ENCODE results near the gene SH3PXD2A. TPM values are rescaled to one million over a fixed set of nuclear protein-coding genes. Genes with fewer than 3 reads are reported as not detected.

Gene SH3PXD2A
- total RNA-seq, 2 experiments from 2014 or later, result 16.5 to 17.9 TPM

DNA sequence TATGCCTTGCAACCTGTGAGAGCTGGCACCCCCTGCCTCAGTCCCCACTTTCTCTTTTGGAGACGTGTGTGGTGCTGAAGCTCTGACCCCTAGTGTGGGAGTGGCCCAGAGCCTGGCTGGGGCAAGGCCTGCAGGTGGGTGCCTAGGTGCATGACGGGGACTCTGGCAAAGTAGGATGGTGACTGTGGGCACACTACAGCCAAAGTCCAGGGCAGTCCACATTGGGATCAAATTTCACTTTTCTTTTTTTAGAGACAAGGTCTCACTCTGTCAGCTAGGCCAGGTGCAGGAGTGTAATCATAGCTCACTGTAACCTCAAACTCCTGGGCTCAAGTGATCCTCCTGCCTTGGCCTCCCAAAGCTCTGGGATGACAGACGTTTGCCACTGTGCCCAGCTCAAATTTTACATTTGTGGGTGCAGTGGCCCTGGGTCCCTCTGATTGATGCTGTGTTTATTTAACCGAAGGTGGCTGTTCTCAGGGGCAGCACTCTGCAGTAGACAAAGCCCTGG, 309.6 kb downstream of the SH3PXD2A start:
- Mint-ChIP-seq H3K36me3 (ENCODE audit: low read depth) (no peaks in the 10 kb centered on the region), H3K9me3 (no peaks in the 10 kb centered on the region), H3K4me1 (peaks cover 11% of the 10 kb centered on the region), H3K4me3 (no peak overlapping the region), H3K27ac (no peak overlapping the region), H3K27me3 (peaks cover 13% of the 10 kb centered on the region)
- DNase-seq, result no peak
- POLR2A ChIA-PET, result interaction anchor here (1.3 kb wide), 1 partner anchor 13 kb away, joined by 3 read pairs; no protein-coding TSS in a partner anchor
- CTCF ChIA-PET, result interaction anchor here (1.1 to 1.5 kb wide), 2 partner anchors 18 to 141 kb away, joined by 3 read pairs; no protein-coding TSS in a partner anchor

DNA sequence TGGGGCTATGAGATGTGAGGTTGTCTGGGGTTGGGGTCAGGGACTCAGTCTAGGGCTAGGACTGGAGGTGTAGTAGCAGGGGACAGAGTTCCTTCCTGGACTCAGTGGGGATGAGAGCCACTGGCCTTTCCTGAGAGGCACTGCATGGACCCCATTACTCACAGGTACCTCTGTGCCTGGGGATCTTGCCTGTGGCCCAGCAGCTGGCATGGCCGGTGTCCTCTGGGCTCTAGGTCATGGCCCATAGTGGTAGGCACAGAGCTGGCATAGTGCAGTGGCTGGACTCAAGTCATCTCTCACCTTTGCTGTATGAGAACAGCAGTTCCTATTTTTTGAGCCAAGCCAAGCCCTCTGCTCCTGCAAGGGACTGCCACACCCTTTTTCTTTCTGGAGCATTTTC, 310.0 kb downstream of the SH3PXD2A start:
- no peak for DNase-seq
- CTCF ChIA-PET, result interaction anchor here (1.1 kb wide), 1 partner anchor 19 kb away, joined by 3 read pairs; no protein-coding TSS in a partner anchor
- Mint-ChIP-seq H3K4me3 (no peak overlapping the region), H3K4me1 (peaks cover 11% of the 10 kb centered on the region), H3K36me3 (ENCODE audit: low read depth) (no peaks in the 10 kb centered on the region), H3K27me3 (peaks cover 16% of the 10 kb centered on the region), H3K27ac (no peak overlapping the region), H3K9me3 (no peaks in the 10 kb centered on the region)
- POLR2A ChIA-PET, result interaction anchor here (1.3 kb wide), 1 partner anchor 14 kb away, joined by 3 read pairs; no protein-coding TSS in a partner anchor

DNA sequence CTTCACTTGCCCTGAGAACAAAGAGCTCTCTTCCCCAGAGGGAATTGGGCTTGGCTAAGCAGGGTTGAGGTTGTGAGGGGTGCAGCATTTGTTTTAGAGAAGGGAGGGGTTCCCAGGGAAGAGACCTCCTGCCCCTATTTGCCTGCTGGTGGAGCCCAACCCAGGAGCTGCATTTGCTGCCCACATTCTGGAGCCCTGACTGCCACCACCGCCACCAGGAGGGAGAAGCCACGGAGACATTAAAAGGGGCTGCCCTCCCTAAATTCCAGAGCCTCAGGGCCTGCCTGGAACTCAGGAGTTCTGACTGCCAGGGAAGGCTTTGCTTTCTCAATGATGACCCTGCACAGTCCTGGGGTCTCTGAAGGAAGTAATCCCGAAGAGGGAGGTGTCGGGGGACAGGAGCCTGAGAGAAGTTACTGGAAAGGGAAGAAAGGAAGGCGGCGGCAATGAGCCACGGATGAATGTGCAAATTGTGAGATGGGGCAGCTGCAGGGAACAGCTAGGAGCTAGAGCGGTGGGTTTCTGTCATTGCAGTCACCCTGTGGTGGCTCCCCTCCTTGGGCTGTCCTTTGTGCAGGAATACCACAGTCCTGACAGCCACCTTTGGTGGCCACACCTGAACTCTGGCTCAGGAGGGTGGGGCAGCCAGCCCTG, 310.6 kb downstream of the SH3PXD2A start:
- ChIA-PET CTCF (interaction anchor here (1.0 kb wide), 1 partner anchor 9 kb away, joined by 4 read pairs; no protein-coding TSS in a partner anchor), POLR2A (interaction anchor here (1.3 kb wide), 1 partner anchor 14 kb away, joined by 3 read pairs; no protein-coding TSS in a partner anchor)
- H3K36me3 Mint-ChIP-seq (ENCODE audit: low read depth), result no peaks in the 10 kb centered on the region
- no peak overlapping the region for H3K4me3 Mint-ChIP-seq
- no peak overlapping the region for H3K27ac Mint-ChIP-seq
- no peaks in the 10 kb centered on the region for H3K9me3 Mint-ChIP-seq
- peaks cover 17% of the 10 kb centered on the region for H3K27me3 Mint-ChIP-seq
- peaks cover 11% of the 10 kb centered on the region for H3K4me1 Mint-ChIP-seq
- no peak for DNase-seq

Other genes with a start within 250 kb of the SH3PXD2A start
- gene STN1, start 62.6 kb upstream of the SH3PXD2A start, total RNA-seq, result 10 to 100 TPM; 55.1 to 56.8 TPM
- gene SLK, start 111.6 kb upstream of the SH3PXD2A start, total RNA-seq, result 10 to 100 TPM; 32.7 to 36.3 TPM
- gene COL17A1, start 230.3 kb upstream of the SH3PXD2A start, total RNA-seq, result not detected